IMR-90 (cell line): Measurements from ENCODE around the gene PLCD1. TPM values are rescaled to one million over a fixed set of nuclear protein-coding genes. Genes with fewer than 3 reads are reported as not detected.

Experiments used
- ATAC-seq: fragments of 200-7000 bp; cut with Tn5 transposase; 2 replicates; pipeline ENCODE4 v1.9.1; 2020; ENCODE audit warnings: low read depth, mild to moderate bottlenecking, moderate library complexity
- BruUV-seq: library from RNA; stranded (reverse); fragments of 400-500 nt; replicated peaks from 2 replicates; lab custom pipeline; 2021; lab: Mats Ljungman, UMichigan
- CTCF ChIA-PET: fragments of 300-600 bp; formaldehyde crosslinking; extraction: SDS; loops from one replicate; lab custom pipeline; 2021; ENCODE audit warnings: antibody characterized with exemption; lab: Yijun Ruan, JAX
- POLR2A ChIA-PET: fragments of 300-600 bp; sonication (Branson Sonifier 250); formaldehyde crosslinking; loops from one replicate; lab custom pipeline; 2022; ENCODE audit warnings: antibody characterized with exemption; ENCODE audit not compliant: unreplicated experiment; lab: Charles Lee
- DNase-seq: peaks from one replicate; pipeline ENCODE4 v3.0.0; 2013
- H2AFZ ChIP-seq: replicated peaks from 2 replicates; pipeline ENCODE3; 2013; ENCODE audit warnings: low read length, mild to moderate bottlenecking; ENCODE audit not compliant: poor library complexity
- H2AK5ac ChIP-seq: 2 replicates; pipeline ENCODE4 v1.6.1; 2013; ENCODE audit warnings: low read depth, low read length, inconsistent platforms
- H2AK9ac ChIP-seq: replicated peaks from 2 replicates; pipeline ENCODE3; 2013; ENCODE audit warnings: mild to moderate bottlenecking, low read depth, low read length, moderate library complexity; ENCODE audit not compliant: poor library complexity
- H2BK120ac ChIP-seq: 2 replicates; pipeline ENCODE4 v1.6.1; 2013; ENCODE audit warnings: low read depth, low read length, inconsistent platforms
- H2BK15ac ChIP-seq: 3 replicates; pipeline ENCODE4 v1.6.1; 2013; ENCODE audit warnings: low read depth, low read length, inconsistent platforms
- H2BK20ac ChIP-seq: 2 replicates; pipeline ENCODE4 v1.6.1; 2013; ENCODE audit warnings: low read depth, mild to moderate bottlenecking, inconsistent platforms, low read length, moderate library complexity
- H2BK5ac ChIP-seq: 2 replicates; pipeline ENCODE4 v1.6.1; 2013; ENCODE audit warnings: mild to moderate bottlenecking, low read depth, low read length, inconsistent platforms; ENCODE audit not compliant: poor library complexity, severe bottlenecking
- H3K14ac ChIP-seq: replicated peaks from 2 replicates; pipeline ENCODE4 v1.6.1; 2013; ENCODE audit warnings: low read depth, low read length, inconsistent platforms
- H3K18ac ChIP-seq: 2 replicates; pipeline ENCODE4 v1.6.1; 2013; ENCODE audit warnings: low read depth, low read length, control low read depth
- H3K23ac ChIP-seq: 2 replicates; pipeline ENCODE4 v1.6.1; 2013; ENCODE audit warnings: low read depth, low read length, inconsistent platforms
- H3K27ac ChIP-seq: 2 replicates; pipeline ENCODE4 v1.5.1; 2013; ENCODE audit warnings: mild to moderate bottlenecking, control low read depth, low read length; ENCODE audit not compliant: insufficient read depth
- H3K27me3 ChIP-seq: 2 replicates; pipeline ENCODE4 v1.6.1; 2013; ENCODE audit warnings: low read length; ENCODE audit not compliant: control insufficient read depth, insufficient read depth
- H3K36me3 ChIP-seq: 2 replicates; pipeline ENCODE4 v1.6.1; 2013; ENCODE audit warnings: low read length, mixed read lengths; ENCODE audit not compliant: control insufficient read depth, insufficient read depth
- H3K4ac ChIP-seq: 2 replicates; pipeline ENCODE4 v1.6.1; 2013; ENCODE audit warnings: low read depth, low read length, inconsistent platforms
- H3K4me1 ChIP-seq: 2 replicates; pipeline ENCODE4 v1.6.1; 2013; ENCODE audit warnings: low read length, mixed read lengths; ENCODE audit not compliant: control insufficient read depth, insufficient read depth
- H3K4me2 ChIP-seq: 2 replicates; pipeline ENCODE4 v1.6.1; 2013; ENCODE audit warnings: low read depth, mild to moderate bottlenecking, control low read depth, low read length, moderate library complexity
- H3K4me3 ChIP-seq: 2 replicates; pipeline ENCODE4 v1.5.1; 2013; ENCODE audit warnings: low read depth, mild to moderate bottlenecking, control low read depth, low read length, moderate library complexity; ENCODE audit not compliant: insufficient read depth
- H3K56ac ChIP-seq: 2 replicates; pipeline ENCODE4 v1.6.1; 2013; ENCODE audit warnings: low read length, inconsistent platforms; ENCODE audit not compliant: insufficient read depth; ENCODE audit errors: extremely low read depth
- H3K79me1 ChIP-seq, 2 experiments: 2 replicates each; pipeline ENCODE4 v1.6.1; 2013; ENCODE audit warnings: low read length in 2 of 2, inconsistent platforms in 1 of 2, low read depth in 1 of 2
- H3K9ac ChIP-seq: 2 replicates; pipeline ENCODE4 v1.6.1; 2013; ENCODE audit warnings: low read depth, low read length, control low read depth
- H3K9me1 ChIP-seq: 2 replicates; pipeline ENCODE4 v1.6.1; 2013; ENCODE audit warnings: low read length, inconsistent platforms; ENCODE audit not compliant: insufficient read depth
- H3K9me3 ChIP-seq: 2 replicates; pipeline ENCODE4 v1.6.1; 2013; ENCODE audit warnings: low read length; ENCODE audit not compliant: control insufficient read depth, insufficient read depth
- H4K20me1 ChIP-seq: 2 replicates; pipeline ENCODE4 v1.6.1; 2013; ENCODE audit warnings: low read length, inconsistent platforms; ENCODE audit not compliant: insufficient read depth
- H4K5ac ChIP-seq: 2 replicates; pipeline ENCODE4 v1.6.1; 2013; ENCODE audit warnings: mild to moderate bottlenecking, low read depth, low read length, control low read depth
- H4K8ac ChIP-seq, 2 experiments: 2 replicates each; pipeline ENCODE4 v1.6.1; 2013; ENCODE audit warnings: low read depth in 2 of 2, low read length in 2 of 2, control low read depth in 1 of 2, inconsistent platforms in 1 of 2
- H4K91ac ChIP-seq: 2 replicates; pipeline ENCODE4 v1.6.1; 2013; ENCODE audit warnings: low read depth, low read length, inconsistent platforms; ENCODE audit not compliant: insufficient read depth
- CEBPB ChIP-seq: IDR thresholded peaks from 2 replicates; pipeline ENCODE4 v1.6.1; 2012; ENCODE audit warnings: low read depth, low read length, improper control_type of control experiment
- CHD1 ChIP-seq: IDR thresholded peaks from 2 replicates; pipeline ENCODE4 v1.6.1; 2012; ENCODE audit warnings: low read depth, low read length, improper control_type of control experiment
- SMC3 ChIP-seq: fragments of 150-350 bp; IDR thresholded peaks from 2 replicates; pipeline ENCODE4 v1.6.1; 2016; ENCODE audit warnings: low read depth, mild to moderate bottlenecking, antibody characterized with exemption, low read length, moderate library complexity
- WGBS, 2 experiments: methylation state at CpG; one replicate each; pipeline versions ENCODE4 v1.1.5 to v1.1.7; 2013; ENCODE audit warnings: missing lambda C conversion rate in 2 of 2; ENCODE audit not compliant: insufficient read length in 1 of 2; ENCODE audit errors: extremely low coverage in 2 of 2; 5-methylcytosine and 5-hydroxymethylcytosine counted together
- dilution Hi-C: fragments of 300-500 bp; cut with HindIII; formaldehyde crosslinking; loops from one replicate; pipeline ENCODE4 v1.14.3; 2018; ENCODE audit warnings: low sequenced_read_pairs; ENCODE audit not compliant: unreplicated experiment
- in situ Hi-C: fragments of 300-500 bp; cut with MboI; formaldehyde crosslinking; loops from 3 replicates; pipeline ENCODE4 v1.14.3; 2019; ENCODE audit warnings: low sequenced_read_pairs, inconsistent platforms, mixed read lengths
- intact Hi-C: fragments of 100-400 bp; cut with micrococcal nuclease; formaldehyde crosslinking; loops from 2 replicates; pipeline ENCODE4 v1.10.0; 2022
- polyA plus RNA-seq, 3 experiments: library from polyadenylated mRNA; depleted of rRNA; stranded (reverse); fragments of >200 nt; gene quantifications; 2 replicates each; pipeline ENCODE4 v1.2.3, GENCODE V29; 2012; ENCODE audit warnings: low replicate concordance in 1 of 3
- total RNA-seq: library from RNA; depleted of rRNA; stranded (reverse); fragments of >200 nt; gene quantifications from 2 replicates; pipeline ENCODE4 v1.2.3, GENCODE V29; 2012

Gene PLCD1
- total and polyA plus RNA-seq, 2 of the 4 experiments (the other 2 are of a cell fraction): 14.9 to 16.3 TPM

DNA sequence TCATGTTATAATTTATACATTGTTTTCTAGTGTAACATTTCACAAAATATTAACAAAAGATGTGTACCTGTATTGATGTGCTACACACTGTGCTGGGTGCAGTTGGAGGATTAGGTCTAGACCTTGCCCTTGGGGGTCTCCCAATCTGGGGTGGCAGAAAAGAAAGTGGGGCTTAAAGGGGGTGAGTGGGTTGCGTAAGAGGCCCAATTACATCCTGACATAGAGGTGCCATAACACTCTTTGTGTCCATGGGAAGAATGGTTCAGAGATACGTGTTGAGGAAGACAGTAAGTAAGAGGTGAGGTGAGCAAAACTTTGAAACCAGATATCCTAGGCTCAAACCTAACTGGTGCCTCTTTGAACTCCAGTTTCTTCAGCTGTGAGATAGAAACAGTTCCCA, 40.6 kb upstream of the PLCD1 start:
- no peak overlapping the region for H2AFZ ChIP-seq
- peaks cover 3% of the 10 kb centered on the region for H3K27me3 ChIP-seq
- no peaks in the 10 kb centered on the region for H3K79me1 ChIP-seq
- no peak overlapping the region for H2BK5ac ChIP-seq
- H4K8ac ChIP-seq: no peak overlapping the region
- ATAC-seq: no peak
- no peak overlapping the region for H3K4me3 ChIP-seq
- peak overlapping the region; percentile 65 for H2AK9ac ChIP-seq
- H2AK5ac ChIP-seq: no peak overlapping the region
- dilution Hi-C loops: no loop called here
- intact Hi-C loops: no loop called here
- H4K91ac ChIP-seq: no peak overlapping the region
- no peak overlapping the region for H2BK15ac ChIP-seq
- no peaks in the 10 kb centered on the region for H3K9me1 ChIP-seq
- no peak overlapping the region for H3K23ac ChIP-seq
- no peak overlapping the region for H2BK20ac ChIP-seq
- no peaks in the 10 kb centered on the region for H3K4me1 ChIP-seq
- no peak overlapping the region for H3K4ac ChIP-seq
- ChIA-PET CTCF (no interaction called here), POLR2A (no interaction called here)
- in situ Hi-C loops: no loop called here
- 50% methylated on average over 1 of the region's 2 CpGs; no CpG with 5 or more reads in 1 of the 2 experiments for WGBS, 2 experiments
- H3K18ac ChIP-seq: no peak overlapping the region
- no peak overlapping the region for H3K56ac ChIP-seq
- H3K4me2 ChIP-seq: no peak overlapping the region
- no peak for TF ChIP-seq CHD1
- peak; percentile 54 for TF ChIP-seq CEBPB
- no peak for TF ChIP-seq SMC3
- no peaks in the 10 kb centered on the region for H4K20me1 ChIP-seq
- no peak overlapping the region for H3K14ac ChIP-seq
- no peak overlapping the region for H3K9ac ChIP-seq
- no peak overlapping the region for H3K27ac ChIP-seq
- no peaks in the 10 kb centered on the region for H3K36me3 ChIP-seq
- H2BK120ac ChIP-seq: no peak overlapping the region
- no TSS peak for BruUV-seq
- DNase-seq: no peak
- no peak overlapping the region for H4K5ac ChIP-seq
- H3K9me3 ChIP-seq: no peaks in the 10 kb centered on the region
